ENCODE results near the gene ZC3H13.
"Not testable (repeated sequence)": the region's sequence is repeated elsewhere in the genome, so short reads cannot be mapped to it uniquely, and the experiment has no call there.

Gene ZC3H13

DNA sequence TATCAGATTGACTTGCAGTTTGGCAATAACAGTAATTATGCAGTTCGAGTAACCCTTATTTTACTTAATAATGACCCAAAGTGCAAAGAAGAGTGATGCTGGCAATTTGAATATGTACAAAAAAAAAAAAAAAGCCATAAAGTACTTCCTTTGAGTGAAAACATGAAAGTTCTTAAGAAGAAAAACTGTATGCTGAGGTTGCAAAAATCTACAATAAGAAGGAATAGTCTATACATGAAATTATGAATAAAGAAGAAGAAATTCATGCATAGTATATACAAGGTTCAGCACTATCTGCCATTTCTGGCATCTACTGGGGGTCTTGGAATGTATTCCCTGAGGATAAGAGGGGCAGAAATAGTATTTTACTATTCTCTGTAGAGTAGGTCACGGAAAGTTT lies 55.9 kb downstream of the ZC3H13 start:
- Histone ChIP-seq H3K36me3 (peaks cover 26% of the 10 kb centered on the region), H3K9me3 (no peaks in the 10 kb centered on the region), H3K4me1 (peaks cover 2% of the 10 kb centered on the region; the same call in 1 of the 2 replicates), H3K27me3 (no peaks in the 10 kb centered on the region), H3K4me3 (ENCODE audit: low read depth, low read length) (no peak overlapping the region)
- TF ChIP-seq CTCF (IDR thresholded peaks at IDR 0.05; ENCODE audit: low read depth, low read length): no peak
- DNase-seq: no peak

- Histone ChIP-seq H3K9me3 (no peaks in the 10 kb centered on the region), H3K36me3 (peaks cover 12% of the 10 kb centered on the region), H3K4me1 (peaks cover 2% of the 10 kb centered on the region; the same call in 1 of the 2 replicates), H3K27me3 (no peaks in the 10 kb centered on the region), H3K4me3 (ENCODE audit: low read depth, low read length) (no peak overlapping the region)
- no peak for TF ChIP-seq CTCF (IDR thresholded peaks at IDR 0.05; ENCODE audit: low read depth, low read length)
- no peak for DNase-seq
Observed at GRCh38 chr13:45995245-45995644, 57.3 kb downstream of the ZC3H13 start.

- Histone ChIP-seq H3K4me1 (peaks cover 2% of the 10 kb centered on the region; the same call in 1 of the 2 replicates), H3K36me3 (peaks cover 9% of the 10 kb centered on the region), H3K27me3 (no peaks in the 10 kb centered on the region), H3K4me3 (ENCODE audit: low read depth, low read length) (no peak overlapping the region), H3K9me3 (no peaks in the 10 kb centered on the region)
- DNase-seq: no peak
- no peak for TF ChIP-seq CTCF (IDR thresholded peaks at IDR 0.05; ENCODE audit: low read depth, low read length)
Observed at GRCh38 chr13:45994752-45995151, 57.8 kb downstream of the ZC3H13 start.

DNA sequence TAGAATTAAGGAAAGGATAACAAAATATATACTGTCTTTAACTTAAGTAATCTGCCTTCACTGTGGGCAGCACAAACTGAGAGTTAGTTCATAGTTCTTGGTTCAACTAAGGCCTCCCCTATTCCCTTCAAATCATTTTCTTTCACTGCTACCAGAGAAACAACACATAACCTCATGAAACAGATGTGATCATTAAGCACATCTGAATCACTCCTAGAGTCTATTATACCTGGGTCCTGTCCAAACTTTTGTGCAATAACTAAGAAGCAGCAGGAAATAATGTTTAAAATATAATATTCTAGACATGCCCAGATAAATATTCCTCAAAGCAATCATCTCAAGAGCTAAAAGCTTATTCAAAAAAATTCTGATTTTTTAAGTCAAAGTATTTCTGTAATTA lies 62.9 kb downstream of the ZC3H13 start:
- Histone ChIP-seq H3K4me1 (peaks cover 2% of the 10 kb centered on the region; the same call in 1 of the 2 replicates), H3K9me3 (no peaks in the 10 kb centered on the region), H3K4me3 (ENCODE audit: low read depth, low read length) (no peak overlapping the region), H3K36me3 (peaks cover 42% of the 10 kb centered on the region), H3K27me3 (no peaks in the 10 kb centered on the region)
- no peak for TF ChIP-seq CTCF (IDR thresholded peaks at IDR 0.05; ENCODE audit: low read depth, low read length)
- no peak for DNase-seq

DNA sequence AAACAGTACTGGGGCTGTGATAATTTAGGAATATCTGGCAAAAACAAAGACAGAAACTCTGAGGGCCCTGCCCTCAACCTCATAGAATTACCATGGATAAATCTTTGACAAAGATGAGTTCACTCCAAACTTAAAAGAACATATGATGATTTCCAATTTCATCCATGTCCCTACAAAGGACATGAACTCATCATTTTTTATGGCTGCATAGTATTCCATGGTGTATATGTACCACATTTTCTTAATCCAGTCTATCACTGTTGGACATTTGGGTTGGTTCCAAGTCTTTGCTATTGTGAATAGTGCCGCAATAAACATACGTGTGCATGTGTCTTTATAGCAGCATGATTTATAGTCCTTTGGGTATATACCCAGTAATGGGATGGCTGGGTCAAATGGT lies 71.4 kb downstream of the ZC3H13 start:
- peaks cover 52% of the 10 kb centered on the region for H3K36me3 ChIP-seq
- H3K27me3 ChIP-seq; H3K9me3 ChIP-seq; DNase-seq; H3K4me1 ChIP-seq; H3K4me3 ChIP-seq (ENCODE audit: low read depth, low read length): not testable (repeated sequence)

DNA sequence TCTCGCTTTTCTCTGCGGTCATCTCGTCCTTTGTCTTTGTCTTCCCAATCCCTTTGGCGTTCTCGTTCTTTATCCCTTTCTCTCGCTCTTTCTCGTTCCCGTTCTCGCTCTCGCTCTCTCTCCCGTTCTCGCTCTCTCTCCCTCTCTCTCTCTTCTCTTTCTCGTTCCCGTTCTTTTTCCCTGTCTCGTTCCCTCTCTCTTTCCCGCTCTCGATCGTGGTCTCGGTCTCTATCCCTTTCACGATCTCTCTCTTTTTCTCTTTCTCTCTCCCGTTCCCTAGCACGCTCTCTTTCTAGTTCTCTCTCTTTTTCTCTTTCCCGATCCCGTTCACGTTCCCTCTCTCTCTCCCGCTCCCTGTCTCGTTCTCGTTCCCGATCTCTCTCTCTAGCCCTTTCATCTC lies 77.2 kb downstream of the ZC3H13 start:
- Histone ChIP-seq H3K36me3 (peaks cover 69% of the 10 kb centered on the region), H3K4me1 (no peaks in the 10 kb centered on the region), H3K4me3 (ENCODE audit: low read depth, low read length) (no peak overlapping the region), H3K27me3 (no peaks in the 10 kb centered on the region), H3K9me3 (no peaks in the 10 kb centered on the region)
- no peak for DNase-seq
- no peak for TF ChIP-seq CTCF (IDR thresholded peaks at IDR 0.05; ENCODE audit: low read depth, low read length)

DNA sequence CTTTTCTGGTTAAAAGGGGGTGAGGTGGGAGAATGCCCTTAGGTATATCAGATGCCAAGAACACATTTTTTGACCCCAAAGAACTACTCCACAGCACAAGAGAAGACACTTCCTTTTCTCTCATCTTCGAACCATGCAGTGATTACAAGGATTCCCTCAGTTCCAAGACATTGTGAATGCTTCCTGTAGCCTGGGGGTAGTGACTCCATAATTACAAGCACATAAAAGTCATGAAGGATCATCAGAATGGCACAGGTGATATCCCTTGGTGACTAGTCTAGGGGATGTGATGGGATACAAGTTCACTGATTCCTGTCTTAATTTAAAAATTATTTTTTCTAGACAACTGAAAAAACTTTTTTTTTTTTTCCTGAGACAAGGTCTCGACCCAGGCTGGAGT lies 78.0 kb downstream of the ZC3H13 start:
- H3K4me1 ChIP-seq: no peaks in the 10 kb centered on the region
- no peaks in the 10 kb centered on the region for H3K9me3 ChIP-seq
- TF ChIP-seq CTCF (IDR thresholded peaks at IDR 0.05; ENCODE audit: low read depth, low read length): no peak
- H3K36me3 ChIP-seq: peaks cover 74% of the 10 kb centered on the region
- no peak for DNase-seq
- no peaks in the 10 kb centered on the region for H3K27me3 ChIP-seq
- H3K4me3 ChIP-seq (ENCODE audit: low read depth, low read length): no peak overlapping the region

Data from BE2C (cell line).